AML-193 (cell line): Measurements from ENCODE around the gene SPHK1.

Experiments
- DNase-seq, 2 experiments: peaks; one replicate each; lab custom pipeline; 2025; lab: John Stamatoyannopoulos, UW

SPHK1 gene

DNA sequence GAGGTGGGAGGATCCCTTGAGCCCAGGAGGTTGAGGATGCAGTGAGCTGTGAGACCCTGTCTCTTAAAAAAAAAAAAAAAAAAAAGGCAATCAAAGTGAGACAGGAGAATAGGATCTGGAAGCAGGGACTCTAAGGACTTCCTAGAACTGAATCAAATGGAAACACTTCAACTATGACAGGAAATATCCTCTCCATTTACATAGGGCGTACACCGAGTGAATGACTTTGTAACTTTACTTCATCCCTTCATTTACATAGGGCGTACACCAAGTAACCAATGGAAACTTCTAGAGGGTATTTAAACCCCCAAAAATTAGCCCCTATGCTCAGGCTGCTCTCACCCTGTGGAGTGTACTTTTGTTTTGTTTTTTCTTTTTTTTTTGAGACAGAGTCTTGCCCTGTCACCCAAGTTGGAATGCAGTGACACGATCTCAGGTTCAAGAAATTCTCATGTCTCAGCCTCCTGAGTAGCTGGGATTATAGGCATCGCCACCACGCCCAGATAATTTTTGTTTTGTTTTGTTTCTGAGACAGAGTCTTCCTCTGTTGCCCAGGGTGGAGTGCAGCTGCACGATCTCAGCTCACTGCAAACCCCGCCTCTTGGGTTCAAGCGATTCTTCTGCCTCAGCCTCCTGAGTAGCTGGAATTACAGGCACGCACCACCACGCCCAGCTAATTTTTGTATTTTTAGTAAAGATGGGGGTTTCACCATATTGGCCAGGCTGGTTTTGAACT, 21.1 kb upstream of the SPHK1 start:
- DNase-seq: no peak

DNA sequence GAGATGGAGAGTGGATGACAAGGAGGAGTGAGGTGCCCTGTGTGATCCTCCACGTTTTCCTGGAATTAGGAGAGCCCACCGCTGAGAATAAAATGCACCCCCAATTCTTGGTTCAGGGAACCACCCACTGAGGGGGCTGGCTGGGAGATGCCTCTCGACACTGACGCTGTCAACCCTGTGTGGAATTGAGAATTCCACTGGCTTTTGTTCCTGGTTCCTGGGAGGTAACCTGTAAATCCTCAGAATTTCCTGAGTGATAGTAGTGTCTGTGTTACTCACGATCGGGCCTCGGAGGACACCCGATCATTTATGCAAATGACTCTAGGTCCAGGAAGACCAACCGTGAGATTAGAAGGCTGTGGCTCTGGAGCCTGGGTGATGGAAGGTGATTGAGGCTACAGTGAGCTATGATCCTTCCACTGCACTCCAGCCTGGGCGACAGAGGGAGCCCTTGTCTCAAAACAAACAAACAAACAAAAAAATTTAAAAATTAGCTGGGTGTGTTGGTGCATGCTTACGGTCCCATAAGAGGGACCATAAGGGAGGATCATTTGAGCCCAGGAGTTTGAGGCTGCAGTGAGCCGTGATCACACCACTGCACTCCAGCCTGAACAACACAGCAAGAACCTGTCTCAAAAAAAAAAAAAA, 19.0 kb upstream of the SPHK1 start:
- DNase-seq: no peak

DNA sequence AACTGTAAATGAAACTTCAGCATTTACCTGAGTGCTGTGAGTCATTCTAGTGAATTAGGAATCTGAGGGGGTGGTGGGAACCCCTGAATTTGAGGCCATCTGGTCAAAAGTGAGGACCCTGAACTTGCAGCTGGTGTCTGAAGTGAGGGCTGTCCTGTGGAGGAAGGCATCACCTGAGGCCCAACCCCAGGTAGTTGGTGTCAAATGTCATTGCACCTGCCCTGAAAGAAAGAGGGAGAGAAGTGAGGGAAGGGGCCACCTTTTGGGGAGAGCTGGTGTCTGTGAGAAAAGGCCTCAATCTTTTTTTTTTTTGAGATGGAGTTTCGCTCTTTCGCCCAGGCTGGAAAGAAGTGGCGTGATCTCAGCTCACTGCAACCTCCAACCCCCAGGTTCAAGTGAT, 18.2 kb upstream of the SPHK1 start:
- DNase-seq: no peak

DNA sequence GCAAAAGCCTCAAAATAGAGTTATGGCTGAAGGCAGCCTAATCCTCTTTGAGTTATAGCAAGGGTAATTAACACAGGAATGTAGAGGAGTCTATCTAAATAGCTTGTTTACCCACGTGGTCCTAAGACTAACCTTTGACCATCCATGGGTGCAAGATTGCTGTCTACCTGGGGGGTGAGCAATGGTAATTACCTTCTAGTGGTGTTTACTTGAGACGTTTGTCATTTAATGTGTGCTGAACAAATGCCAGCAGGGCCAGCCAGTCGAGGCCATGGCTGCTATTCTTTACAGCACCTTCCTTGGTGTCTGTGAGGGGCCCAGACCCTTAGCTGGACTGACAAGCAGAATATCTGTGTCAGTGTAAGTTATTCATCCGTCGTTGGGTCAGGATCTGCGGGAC, 16.8 kb upstream of the SPHK1 start:
- no peak for DNase-seq

GRCh38 chr17:76368545-76368944, 15.9 kb upstream of the SPHK1 start:
- DNase-seq: no peak

- no peak for DNase-seq
Observed at GRCh38 chr17:76369379-76369778, 15.0 kb upstream of the SPHK1 start.

DNA sequence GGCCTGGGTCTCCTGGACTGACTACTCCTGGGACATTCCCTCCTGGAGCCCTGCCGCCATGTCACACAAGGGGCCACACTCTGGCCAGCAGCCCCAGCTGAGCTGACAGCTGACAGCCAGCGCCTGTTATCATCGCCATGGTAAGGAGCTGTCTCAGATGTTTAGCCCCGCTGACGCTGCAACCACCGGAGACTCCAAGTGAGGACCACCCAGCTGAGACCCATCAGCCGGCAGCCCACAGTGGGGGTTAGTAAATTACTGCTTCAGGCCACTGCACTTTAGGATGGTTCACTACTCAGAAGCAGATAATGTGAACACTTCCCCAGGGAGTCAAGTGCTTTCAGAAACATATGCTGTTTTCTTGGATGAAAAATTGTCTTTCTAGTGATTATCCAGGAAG, 14.6 kb upstream of the SPHK1 start:
- DNase-seq: no peak

- peak; percentile 17 to 30 for DNase-seq
Observed at GRCh38 chr17:76370261-76370993, 14.0 kb upstream of the SPHK1 start.

- no peak for DNase-seq
Observed at GRCh38 chr17:76371656-76372628, 12.5 kb upstream of the SPHK1 start.

- DNase-seq: no peak
Observed at GRCh38 chr17:76376318-76377133, 7.9 kb upstream of the SPHK1 start.

GRCh38 chr17:76378548-76379274, 5.7 kb upstream of the SPHK1 start:
- DNase-seq: no peak

DNA sequence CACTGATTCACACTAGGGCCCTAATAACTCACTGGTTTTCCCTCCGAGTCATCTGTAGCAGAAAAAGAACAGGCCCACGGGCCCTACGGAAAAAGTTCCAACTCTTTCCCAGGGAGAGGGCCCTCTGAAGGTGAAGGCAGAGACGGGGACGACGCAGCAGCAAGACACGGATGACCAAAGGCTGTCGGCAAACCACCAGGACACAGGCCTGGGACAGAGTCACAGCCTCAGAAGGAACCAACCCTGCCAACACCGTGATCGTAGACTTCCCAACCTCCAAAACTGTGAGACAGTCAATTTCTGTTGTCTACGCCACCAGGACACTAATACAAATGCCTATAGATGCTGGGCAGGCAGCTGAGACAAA, 5.2 kb upstream of the SPHK1 start:
- DNase-seq: no peak

DNA sequence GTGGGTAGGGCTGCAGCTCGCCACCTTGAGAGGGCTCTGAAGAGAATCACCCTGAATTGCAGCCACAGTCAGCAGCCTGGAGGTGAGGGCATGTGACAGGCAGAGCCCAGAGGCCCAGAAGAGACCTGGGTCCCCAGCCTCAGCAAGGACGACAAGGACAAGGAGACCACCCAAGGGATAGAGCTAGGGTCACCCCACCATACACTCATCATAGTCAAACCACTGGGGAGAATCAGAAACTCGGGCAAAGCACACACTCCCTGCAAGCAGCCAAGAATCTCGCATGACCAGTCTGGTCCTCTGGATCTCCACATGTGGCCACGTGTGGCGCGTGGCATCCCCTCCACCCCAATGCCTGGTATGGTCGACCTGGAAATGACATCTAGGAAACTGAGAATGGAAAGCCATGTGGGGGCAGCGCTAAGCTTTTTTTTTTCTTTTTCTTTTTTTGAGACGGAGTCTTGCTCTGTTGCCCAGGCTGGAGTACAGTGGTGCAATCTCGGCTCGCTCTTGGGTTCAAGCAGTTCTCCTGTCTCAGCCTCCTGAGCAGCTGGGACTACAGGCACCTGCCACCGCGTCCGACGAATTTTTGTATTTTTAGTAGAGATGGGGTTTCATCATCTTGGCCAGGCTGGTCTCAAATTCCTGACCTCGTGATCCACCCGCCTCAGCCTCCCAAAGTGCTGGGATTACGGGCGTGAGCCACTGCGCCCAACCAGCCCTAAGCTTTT, 4.6 kb upstream of the SPHK1 start:
- DNase-seq: no peak

DNA sequence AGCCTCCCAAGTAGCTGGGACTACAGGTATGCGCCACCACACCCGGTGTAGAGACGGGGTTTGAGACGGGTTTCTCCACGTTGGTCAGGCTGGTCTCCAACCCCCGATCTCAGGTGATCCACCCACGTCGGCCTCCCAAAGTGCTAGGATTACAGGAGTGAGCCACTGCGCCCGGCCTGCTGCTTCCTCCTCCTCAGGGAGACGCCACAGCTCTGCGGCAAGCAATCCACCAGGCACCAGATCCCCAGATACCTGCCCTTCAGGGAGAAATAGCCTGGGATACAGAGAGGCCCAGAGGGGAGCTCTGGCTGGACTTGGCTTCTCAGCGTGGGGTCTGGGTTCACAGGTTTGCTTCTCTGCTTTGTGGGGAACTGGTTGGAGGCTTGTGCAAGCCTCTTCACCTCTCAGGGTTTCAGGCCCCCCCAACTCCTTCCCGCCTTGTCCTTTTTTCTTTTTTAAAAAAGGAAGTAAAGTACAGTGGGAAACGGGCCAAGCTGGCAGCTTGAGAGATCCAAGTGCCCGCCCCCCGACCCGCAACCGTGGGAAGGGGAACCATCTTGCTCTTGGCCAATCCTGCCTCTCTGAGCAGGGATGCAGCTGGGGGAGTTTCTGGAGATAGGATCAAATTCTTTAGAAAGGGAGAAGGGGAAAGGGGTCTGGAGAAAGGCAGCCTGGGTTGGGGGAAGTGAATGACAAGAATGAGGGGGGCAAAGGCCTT, 2.6 kb upstream of the SPHK1 start:
- DNase-seq: peak; percentile 86 to 93

DNA sequence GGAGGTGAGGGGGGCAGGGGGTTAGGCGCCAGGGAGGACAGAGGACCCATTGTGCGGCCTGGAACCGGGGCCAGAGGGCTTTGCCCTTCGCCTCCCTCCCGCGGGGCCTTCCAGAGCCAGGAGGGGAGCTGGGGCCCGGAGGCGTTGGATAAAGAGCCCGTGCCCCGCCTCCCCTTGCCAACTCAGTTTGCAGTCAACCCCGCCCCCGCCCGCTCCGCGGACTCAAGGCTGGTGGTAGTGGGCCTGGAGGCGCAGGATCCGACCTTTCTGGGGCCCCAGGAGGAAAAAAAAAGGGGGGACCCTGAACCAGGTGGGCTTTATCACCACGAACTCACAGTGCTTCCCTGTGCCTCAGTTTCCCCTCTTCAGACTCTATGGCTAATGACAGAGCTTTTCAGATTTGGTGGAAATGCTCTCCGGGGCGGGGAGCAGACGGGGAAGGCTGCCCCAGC, 2.0 kb upstream of the SPHK1 start:
- no peak for DNase-seq

- peak; percentile 59 to 72 for DNase-seq
Observed at GRCh38 chr17:76382803-76383545, 1.4 kb upstream of the SPHK1 start.

DNA sequence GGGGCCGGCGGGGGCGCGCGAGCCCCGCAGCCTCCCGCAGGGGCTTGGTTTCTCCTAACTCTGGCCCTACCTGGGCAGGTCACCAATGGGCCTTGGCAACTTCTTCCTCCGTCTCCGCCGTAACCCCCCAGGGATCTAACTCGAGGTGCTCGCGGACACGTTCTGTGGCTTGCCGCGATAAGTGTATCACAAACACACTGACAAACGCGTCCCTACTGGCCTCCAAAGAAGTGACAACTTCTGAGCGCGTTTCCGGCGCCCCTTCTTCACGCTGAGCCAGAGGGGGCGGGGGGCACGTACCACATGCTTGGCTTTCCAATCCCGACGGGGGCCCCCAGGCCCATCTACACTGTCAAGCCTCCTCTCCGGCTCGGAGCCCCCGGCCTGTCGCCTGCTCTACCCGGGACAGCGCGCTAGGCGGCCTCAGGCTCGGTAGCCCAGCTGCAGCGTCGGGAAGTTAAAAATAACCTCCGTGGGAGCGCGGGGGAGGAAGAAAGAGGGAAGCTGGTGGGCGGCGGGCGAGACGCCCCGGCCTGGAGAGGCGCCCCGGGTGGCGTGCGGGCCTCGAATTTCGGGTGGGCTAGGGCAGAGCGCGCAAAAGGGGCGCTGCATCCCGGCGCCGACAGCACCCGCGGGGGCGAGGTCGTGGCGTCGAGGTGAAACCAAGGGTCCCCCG, 725 bp upstream of the SPHK1 start:
- peak; percentile 41 to 59 for DNase-seq
